K562 (cell line): ENCODE results near the gene ADAT1. TPM values are rescaled to one million over a fixed set of nuclear protein-coding genes. Genes with fewer than 3 reads are reported as not detected.

ENCODE experiments used
- ARNT ChIP-seq, 2 experiments: fragments of 450-650 bp; IDR thresholded peaks; 2 replicates each; pipeline ENCODE4 v1.6.1; 2016; ENCODE audit warnings: mild to moderate bottlenecking in 1 of 2
- CREM ChIP-seq: IDR thresholded peaks from 2 replicates; pipeline ENCODE4 v1.6.1; 2014; ENCODE audit warnings: antibody characterized with exemption, low read depth
- E2F6 ChIP-seq, 2 experiments: IDR thresholded peaks; 2 replicates each; pipeline ENCODE4 v1.6.1; 2011; ENCODE audit warnings: borderline replicate concordance in 1 of 2, control low read depth in 1 of 2, low read depth in 1 of 2, low read length in 1 of 2, mild to moderate bottlenecking in 1 of 2, mixed read lengths in 1 of 2, moderate library complexity in 1 of 2; ENCODE audit not compliant: insufficient read depth in 1 of 2, insufficient read length in 1 of 2, poor library complexity in 1 of 2, severe bottlenecking in 1 of 2; ENCODE audit errors: extremely low read depth in 1 of 2
- FOXP1 ChIP-seq: sonication (generic); formaldehyde crosslinking; IDR thresholded peaks from 2 replicates; pipeline ENCODE4 v1.8.0; 2022; ENCODE audit warnings: mild to moderate bottlenecking, missing genetic modification reagents
- HCFC1 ChIP-seq: IDR thresholded peaks from 2 replicates; pipeline ENCODE4 v1.6.1; 2012; ENCODE audit warnings: low read depth, low read length, improper control_type of control experiment
- HDAC1 ChIP-seq, 2 experiments: fragments of 450-650 bp; IDR thresholded peaks; 2 replicates each; pipeline ENCODE4 v1.6.1; 2016 to 2017; ENCODE audit warnings: inconsistent platforms in 1 of 2, mild to moderate bottlenecking in 1 of 2, moderate library complexity in 1 of 2
- MAX ChIP-seq: sonication (generic); formaldehyde crosslinking; IDR thresholded peaks from 2 replicates; pipeline ENCODE4 v1.9.0; 2022; ENCODE audit warnings: mild to moderate bottlenecking, missing genetic modification reagents
- MXI1 ChIP-seq: IDR thresholded peaks from 2 replicates; pipeline ENCODE4 v1.6.1; 2011; ENCODE audit warnings: low read depth, mild to moderate bottlenecking, improper control_type of control experiment, low read length
- NR2C2 ChIP-seq, 2 experiments: fragments of 200-800 bp in 1 of 2; sonication (Bioruptor generic) in 1 of 2; sonication (generic) in 1 of 2; formaldehyde crosslinking in 1 of 2; IDR thresholded peaks; 2 replicates each; pipeline versions ENCODE4 v1.6.1 to v1.8.0; 2016 to 2022; ENCODE audit warnings: mild to moderate bottlenecking in 1 of 2, missing compliant biosample characterization in 1 of 2, missing genetic modification characterization in 1 of 2, missing genetic modification reagents in 1 of 2
- NRF1 ChIP-seq, 2 experiments: fragments of 450-650 bp; IDR thresholded peaks in 1 of 2; conservative IDR thresholded peaks in 1 of 2; 2 replicates each; pipeline ENCODE4 v1.6.1; 2014; ENCODE audit warnings: mild to moderate bottlenecking in 2 of 2
- POLR2A ChIP-seq: fragments of 450-650 bp; conservative IDR thresholded peaks from 2 replicates; pipeline ENCODE4 v1.6.1; 2016
- POLR2AphosphoS2 ChIP-seq: IDR thresholded peaks from 2 replicates; pipeline ENCODE4 v1.6.1; 2012; ENCODE audit warnings: low read length, improper control_type of control experiment
- PTRF ChIP-seq: fragments of 450-650 bp; IDR thresholded peaks from 2 replicates; pipeline ENCODE4 v1.6.1; 2016; ENCODE audit warnings: mild to moderate bottlenecking, missing genetic modification characterization, missing compliant biosample characterization
- RNF219 ChIP-seq: fragments of 250-450 bp; sonication (Bioruptor Pico); IDR thresholded peaks from 2 replicates; pipeline ENCODE4 v1.5.0; 2022; ENCODE audit warnings: mild to moderate bottlenecking
- SRSF3 ChIP-seq: fragments of 200-400 bp; formaldehyde crosslinking; IDR thresholded peaks from 2 replicates; pipeline ENCODE4 v1.6.1; 2016; ENCODE audit warnings: mild to moderate bottlenecking, low read length, moderate library complexity; ENCODE audit not compliant: insufficient read depth
- TCF3 ChIP-seq: sonication (generic); formaldehyde crosslinking; IDR thresholded peaks from 2 replicates; pipeline ENCODE4 v1.4.0; 2020; ENCODE audit warnings: mild to moderate bottlenecking, missing genetic modification reagents
- TEAD4 ChIP-seq, 2 experiments: sonication (generic) in 1 of 2; formaldehyde crosslinking in 1 of 2; IDR thresholded peaks; 2 replicates each; pipeline versions ENCODE4 v1.6.1 to v1.8.0; 2012 to 2022; ENCODE audit warnings: borderline replicate concordance in 1 of 2, inconsistent platforms in 1 of 2, low read length in 1 of 2, mild to moderate bottlenecking in 1 of 2, missing genetic modification reagents in 1 of 2
- VEZF1 ChIP-seq: fragments of 200-800 bp; sonication (Bioruptor generic); IDR thresholded peaks from 2 replicates; pipeline ENCODE4 v1.6.1; 2017; ENCODE audit warnings: missing genetic modification characterization, missing compliant biosample characterization
- ZNF830 ChIP-seq: fragments of 250-450 bp; sonication (Bioruptor Pico); IDR thresholded peaks from 2 replicates; pipeline ENCODE4 v1.5.0; 2021; ENCODE audit warnings: mild to moderate bottlenecking
- polyA plus RNA-seq, 8 experiments: library from polyadenylated mRNA; depleted of rRNA in 4 of 8; stranded (reverse) in 5 of 8; unstranded in 3 of 8; fragments of >200 nt; fragmentation: Nextera tagmentation in 2 of 8; fragmentation: Illumina TruSeq in 1 of 8; extraction: Ambion mirVana in 2 of 8; extraction: Trizol in 1 of 8; gene quantifications; 2 replicates each; pipeline versions ENCODE4 v1.2.1 to v1.2.3, GENCODE V29; 2011 to 2014; ENCODE audit warnings: inconsistent platforms in 1 of 8, missing spikeins in 1 of 8
- total RNA-seq, 7 experiments: library from RNA; depleted of rRNA in 6 of 7; stranded (reverse); fragments of >200 nt in 6 of 7; fragmentation: Illumina TruSeq in 2 of 7; extraction: Trizol in 2 of 7; gene quantifications; 2 replicates each; pipeline versions ENCODE4 v1.2.1 to v1.2.3, GENCODE V29; 2011 to 2021; ENCODE audit warnings: low replicate concordance in 1 of 7

ADAT1 gene
- total and polyA plus RNA-seq, 9 of the 15 experiments (the other 6 are each of a cell fraction or from before 2014, with no cell fraction given), result 16.0 to 36.7 (median 28.2) TPM

- peak; percentile 88 for TF ChIP-seq VEZF1
- TF ChIP-seq CREM, result peak; percentile 47
- TF ChIP-seq POLR2AphosphoS2, result 0 out of 2 replicates have a peak, but pooled peaks have one; percentile 60
- TF ChIP-seq MXI1, result 0 out of 2 replicates have a peak, but pooled peaks have one; percentile 10
- TF ChIP-seq MAX (CRISPR knock-in tag), result peak; percentile 78
- 0 out of 2 replicates have a peak, but pooled peaks have one; percentile 76 for TF ChIP-seq ZNF830 (CRISPR knock-in tag)
- TF ChIP-seq HCFC1, result peak; percentile 69
- TF ChIP-seq SRSF3, result no peak
- peak in 1 of 2 experiments; percentile 51 for TF ChIP-seq E2F6 (IDR thresholded peaks at IDR 0.05; ENCODE audit: borderline replicate concordance in 1 of 2, extremely low read depth in 1 of 2, insufficient read depth in 1 of 2, insufficient read length in 1 of 2, low read depth in 1 of 2, low read length in 1 of 2, poor library complexity in 1 of 2, severe bottlenecking in 1 of 2)
- no peak for TF ChIP-seq RNF219 (CRISPR knock-in tag)
- no peak for TF ChIP-seq PTRF (tag)
- TF ChIP-seq HDAC1 (IDR thresholded peaks at IDR 0.05), result peak in 1 of 2 experiments; percentile 39; a peak in 2 of 4 replicates
- TF ChIP-seq FOXP1 (CRISPR knock-in tag), result peak; percentile 69; the same call in 1 of the 2 replicates
- TF ChIP-seq TEAD4 (IDR thresholded peaks at IDR 0.05; ENCODE audit: low read length), result no peak
- 0 out of 2 replicates have a peak, but pooled peaks have one; percentile 12 for TF ChIP-seq TEAD4 (CRISPR knock-in tag; IDR thresholded peaks at IDR 0.05; ENCODE audit: borderline replicate concordance)
- TF ChIP-seq TCF3, result no peak
- TF ChIP-seq NR2C2 (CRISPR knock-in tag; IDR thresholded peaks at IDR 0.05), result peak; percentile 98
- peak; percentile 100 for TF ChIP-seq NR2C2 (tag; IDR thresholded peaks at IDR 0.05)
- TF ChIP-seq NRF1 (conservative IDR thresholded peaks at IDR 0.05 in 1 of 2, IDR thresholded peaks at IDR 0.05 in 1 of 2), result peak; percentile 97 to 98
- no peak for TF ChIP-seq ARNT (IDR thresholded peaks at IDR 0.05)
- TF ChIP-seq POLR2A, result peak; percentile 96
Observed at GRCh38 chr16:75647492-75648264, 24.6 kb upstream of the ADAT1 start, which contains the start of the genes KARS1 and TERF2IP (continued).
